HG02870 (cell line): ENCODE results near the gene DYRK1A.
A peak's percentile ranks its signal among the peaks of the same experiment; 100 is the strongest.

Experiments used
- ATAC-seq: cut with Tn5 transposase; IDR thresholded peaks from one replicate; pipeline ENCODE4 v1.9.1; 2021; ENCODE audit warnings: mild to moderate bottlenecking, moderate library complexity; ENCODE audit not compliant: unreplicated experiment

Gene DYRK1A

GRCh38 chr21:37446552-37446951 lies 80.0 kb downstream of the DYRK1A start:
- no peak for ATAC-seq

- no peak for ATAC-seq
Observed at GRCh38 chr21:37447288-37447936, 80.8 kb downstream of the DYRK1A start.

GRCh38 chr21:37449302-37449937 lies 82.8 kb downstream of the DYRK1A start:
- no peak for ATAC-seq

- no peak for ATAC-seq
Observed at GRCh38 chr21:37450445-37450941, 83.9 kb downstream of the DYRK1A start.

- no peak for ATAC-seq
Observed at GRCh38 chr21:37451446-37451845, 84.9 kb downstream of the DYRK1A start.

- no peak for ATAC-seq
Observed at GRCh38 chr21:37452227-37452626, 85.7 kb downstream of the DYRK1A start.

- no peak for ATAC-seq
Observed at GRCh38 chr21:37453350-37453749, 86.8 kb downstream of the DYRK1A start.

GRCh38 chr21:37454869-37455503 lies 88.4 kb downstream of the DYRK1A start:
- no peak for ATAC-seq

GRCh38 chr21:37455504-37455911 lies 88.9 kb downstream of the DYRK1A start:
- ATAC-seq = no peak

GRCh38 chr21:37458669-37459276 lies 92.2 kb downstream of the DYRK1A start:
- no peak for ATAC-seq

- no peak for ATAC-seq
Observed at GRCh38 chr21:37459575-37459974, 93.0 kb downstream of the DYRK1A start.

- ATAC-seq = no peak
Observed at GRCh38 chr21:37460196-37460595, 93.6 kb downstream of the DYRK1A start.

- no peak for ATAC-seq
Observed at GRCh38 chr21:37461479-37461878, 94.9 kb downstream of the DYRK1A start.

- no peak for ATAC-seq
Observed at GRCh38 chr21:37462087-37462861, 95.7 kb downstream of the DYRK1A start.

GRCh38 chr21:37463083-37463801 lies 96.7 kb downstream of the DYRK1A start:
- ATAC-seq = peak; percentile 67

GRCh38 chr21:37467082-37467481 lies 100.5 kb downstream of the DYRK1A start:
- ATAC-seq = no peak

- ATAC-seq = no peak
Observed at GRCh38 chr21:37468909-37469308, 102.3 kb downstream of the DYRK1A start.

- no peak for ATAC-seq
Observed at GRCh38 chr21:37469441-37469840, 102.9 kb downstream of the DYRK1A start.

GRCh38 chr21:37472581-37472980 lies 106.0 kb downstream of the DYRK1A start:
- ATAC-seq = no peak

GRCh38 chr21:37473491-37473890 lies 106.9 kb downstream of the DYRK1A start:
- ATAC-seq = no peak
